ENCODE results near the gene CLPSL1.

DNA sequence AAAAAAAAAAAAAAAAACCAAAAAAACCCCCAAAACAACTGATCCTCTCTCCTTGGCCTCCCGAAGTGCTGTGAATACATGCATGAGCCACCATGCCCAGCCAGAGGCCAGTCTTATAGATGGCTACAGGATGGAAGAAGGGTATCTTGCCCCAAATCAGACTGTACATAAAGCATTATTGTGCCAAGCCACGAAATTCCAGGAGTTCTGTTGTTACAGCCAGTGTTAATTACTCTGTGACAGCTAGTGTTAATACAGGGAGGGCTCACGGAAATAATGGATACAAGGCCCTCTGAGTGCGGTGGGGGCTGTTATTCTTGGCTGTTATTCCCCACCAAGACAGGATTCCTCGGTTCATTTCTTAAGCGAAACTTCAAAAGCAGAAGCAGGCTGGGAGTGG is 5.8 kb upstream of the CLPSL1 start:
- TF ChIP-seq, protein P1, sequence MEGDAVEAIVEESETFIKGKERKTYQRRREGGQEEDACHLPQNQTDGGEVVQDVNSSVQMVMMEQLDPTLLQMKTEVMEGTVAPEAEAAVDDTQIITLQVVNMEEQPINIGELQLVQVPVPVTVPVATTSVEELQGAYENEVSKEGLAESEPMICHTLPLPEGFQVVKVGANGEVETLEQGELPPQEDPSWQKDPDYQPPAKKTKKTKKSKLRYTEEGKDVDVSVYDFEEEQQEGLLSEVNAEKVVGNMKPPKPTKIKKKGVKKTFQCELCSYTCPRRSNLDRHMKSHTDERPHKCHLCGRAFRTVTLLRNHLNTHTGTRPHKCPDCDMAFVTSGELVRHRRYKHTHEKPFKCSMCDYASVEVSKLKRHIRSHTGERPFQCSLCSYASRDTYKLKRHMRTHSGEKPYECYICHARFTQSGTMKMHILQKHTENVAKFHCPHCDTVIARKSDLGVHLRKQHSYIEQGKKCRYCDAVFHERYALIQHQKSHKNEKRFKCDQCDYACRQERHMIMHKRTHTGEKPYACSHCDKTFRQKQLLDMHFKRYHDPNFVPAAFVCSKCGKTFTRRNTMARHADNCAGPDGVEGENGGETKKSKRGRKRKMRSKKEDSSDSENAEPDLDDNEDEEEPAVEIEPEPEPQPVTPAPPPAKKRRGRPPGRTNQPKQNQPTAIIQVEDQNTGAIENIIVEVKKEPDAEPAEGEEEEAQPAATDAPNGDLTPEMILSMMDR (conservative IDR thresholded peaks at IDR 0.05 in 1 of 2, IDR thresholded peaks at IDR 0.05 in 1 of 2; ENCODE audit: low read depth in 1 of 2, low read length in 2 of 2): no peak
- no peak for TF ChIP-seq EZH2 (IDR thresholded peaks at IDR 0.05; ENCODE audit: low read length, missing control alignments)

Measured in fibroblast of lung (primary cell).